H9 (cell line): ENCODE results near the gene CTIF. TPM values are rescaled to one million over a fixed set of nuclear protein-coding genes. Genes with fewer than 3 reads are reported as not detected.

Experiments used
- DNase-seq: peaks from one replicate; pipeline ENCODE4 v3.0.0-alpha.2; 2017
- H2AFZ ChIP-seq: one replicate; pipeline ENCODE4 v1.6.1; 2013; ENCODE audit warnings: mild to moderate bottlenecking, low read length, control low read depth, moderate library complexity
- H2AK5ac ChIP-seq: 2 replicates; pipeline ENCODE4 v1.6.1; 2013; ENCODE audit warnings: low read length, control low read depth, mixed read lengths; ENCODE audit not compliant: insufficient read length
- H2BK120ac ChIP-seq: one replicate; pipeline ENCODE4 v1.6.1; 2013; ENCODE audit warnings: low read depth, mild to moderate bottlenecking, low read length, control low read depth, inconsistent platforms; ENCODE audit not compliant: poor library complexity, severe bottlenecking
- H2BK12ac ChIP-seq: 2 replicates; pipeline ENCODE4 v1.6.1; 2013; ENCODE audit warnings: low read length, control low read depth, mixed read lengths, low read depth; ENCODE audit not compliant: insufficient read length
- H2BK15ac ChIP-seq: 2 replicates; pipeline ENCODE4 v1.6.1; 2013; ENCODE audit warnings: low read depth, low read length, control low read depth
- H2BK20ac ChIP-seq: one replicate; pipeline ENCODE4 v1.6.1; 2013; ENCODE audit warnings: low read depth, mild to moderate bottlenecking, low read length, control low read depth, inconsistent platforms; ENCODE audit not compliant: poor library complexity, severe bottlenecking
- H2BK5ac ChIP-seq: 2 replicates; pipeline ENCODE4 v1.6.1; 2013; ENCODE audit warnings: low read length, control low read depth, mixed read lengths; ENCODE audit not compliant: insufficient read length
- H3K14ac ChIP-seq: 2 replicates; pipeline ENCODE4 v1.6.1; 2013; ENCODE audit warnings: low read length, control low read depth; ENCODE audit not compliant: insufficient read depth
- H3K18ac ChIP-seq: 2 replicates; pipeline ENCODE4 v1.6.1; 2013; ENCODE audit warnings: low read depth, mild to moderate bottlenecking, mixed read lengths, low read length, control low read depth; ENCODE audit not compliant: insufficient read length
- H3K23ac ChIP-seq: 2 replicates; pipeline ENCODE4 v1.6.1; 2013; ENCODE audit warnings: low read length, control low read depth, mixed read lengths, low read depth; ENCODE audit not compliant: insufficient read length
- H3K23me2 ChIP-seq: 2 replicates; pipeline ENCODE4 v1.6.1; 2013; ENCODE audit warnings: low read depth, mild to moderate bottlenecking, mixed read lengths, low read length, control low read depth; ENCODE audit not compliant: insufficient read length, poor library complexity, severe bottlenecking
- H3K27ac ChIP-seq: 2 replicates; pipeline ENCODE4 v1.5.1; 2013; ENCODE audit warnings: low read length, control low read depth, mixed read lengths, low read depth; ENCODE audit not compliant: insufficient read length
- H3K27me3 ChIP-seq: 2 replicates; pipeline ENCODE4 v1.6.1; 2013; ENCODE audit warnings: low read length, control low read depth, inconsistent platforms; ENCODE audit not compliant: insufficient read depth
- H3K4ac ChIP-seq: 2 replicates; pipeline ENCODE4 v1.6.1; 2013; ENCODE audit warnings: low read depth, mild to moderate bottlenecking, control low read depth, inconsistent platforms, low read length, moderate library complexity
- H3K4me1 ChIP-seq: 2 replicates; pipeline ENCODE4 v1.6.1; 2013; ENCODE audit warnings: low read length, control low read depth, inconsistent platforms; ENCODE audit not compliant: insufficient read depth
- H3K4me2 ChIP-seq: 2 replicates; pipeline ENCODE4 v1.6.1; 2013; ENCODE audit warnings: low read length, control low read depth, mixed read lengths; ENCODE audit not compliant: insufficient read length, insufficient read depth
- H3K56ac ChIP-seq: 2 replicates; pipeline ENCODE4 v1.6.1; 2013; ENCODE audit warnings: low read depth, mild to moderate bottlenecking, mixed read lengths, low read length, control low read depth; ENCODE audit not compliant: insufficient read length
- H3K79me1 ChIP-seq: 2 replicates; pipeline ENCODE4 v1.6.1; 2013; ENCODE audit warnings: low read depth, mild to moderate bottlenecking, moderate library complexity, low read length, control low read depth, inconsistent platforms; ENCODE audit not compliant: insufficient read depth, poor library complexity, severe bottlenecking
- H3K79me2 ChIP-seq: 2 replicates; pipeline ENCODE4 v1.6.1; 2013; ENCODE audit warnings: low read length, control low read depth, inconsistent platforms; ENCODE audit not compliant: insufficient read depth
- H3K9ac ChIP-seq: 2 replicates; pipeline ENCODE4 v1.6.1; 2013; ENCODE audit warnings: low read length, control low read depth, mixed read lengths; ENCODE audit not compliant: insufficient read length; ENCODE audit errors: extremely low read depth
- H3K9me3 ChIP-seq: one replicate; pipeline ENCODE4 v1.6.1; 2013; ENCODE audit warnings: low read depth, low read length, inconsistent platforms; ENCODE audit not compliant: control insufficient read depth
- H3T11ph ChIP-seq: one replicate; pipeline ENCODE4 v1.6.1; 2013; ENCODE audit warnings: mild to moderate bottlenecking, low read length, control low read depth, inconsistent platforms
- H4K20me1 ChIP-seq: one replicate; pipeline ENCODE4 v1.6.1; 2013; ENCODE audit not compliant: control insufficient read depth, insufficient read length, insufficient read depth
- H4K5ac ChIP-seq: 2 replicates; pipeline ENCODE4 v1.6.1; 2013; ENCODE audit warnings: low read depth, mild to moderate bottlenecking, mixed read lengths, low read length, control low read depth; ENCODE audit not compliant: insufficient read length
- H4K8ac ChIP-seq: replicated peaks from 2 replicates; pipeline ENCODE4 v1.6.1; 2013; ENCODE audit warnings: low read length, control low read depth, mixed read lengths, low read depth; ENCODE audit not compliant: insufficient read length
- H4K91ac ChIP-seq: 2 replicates; pipeline ENCODE4 v1.6.1; 2013; ENCODE audit warnings: low read depth, mild to moderate bottlenecking, moderate library complexity, mixed read lengths, low read length, control low read depth; ENCODE audit not compliant: insufficient read length
- H3K27ac Mint-ChIP-seq, 3 experiments: 2 replicates in 2 of 3; 3 replicates in 1 of 3; pipeline ENCODE4 v1.8.0; 2020 to 2021; ENCODE audit warnings: mixed read lengths in 3 of 3, mild to moderate bottlenecking in 1 of 3, moderate library complexity in 1 of 3
- H3K27me3 Mint-ChIP-seq: 2 replicates; pipeline ENCODE4 v1.8.0; 2021; ENCODE audit warnings: low read depth, mild to moderate bottlenecking, moderate library complexity, mixed read lengths
- H3K36me3 Mint-ChIP-seq, 3 experiments: 2 replicates in 2 of 3; 3 replicates in 1 of 3; pipeline ENCODE4 v1.8.0; 2020 to 2021; ENCODE audit warnings: low read depth in 3 of 3, mixed read lengths in 3 of 3; ENCODE audit not compliant: insufficient read depth in 1 of 3
- H3K4me1 Mint-ChIP-seq, 2 experiments: 2 replicates each; pipeline ENCODE4 v1.8.0; 2020; ENCODE audit warnings: mixed read lengths in 2 of 2
- H3K4me3 Mint-ChIP-seq, 2 experiments: 2 replicates in 1 of 2; 3 replicates in 1 of 2; pipeline ENCODE4 v1.8.0; 2020 to 2021; ENCODE audit warnings: mild to moderate bottlenecking in 2 of 2, mixed read lengths in 2 of 2, moderate library complexity in 1 of 2
- H3K9me3 Mint-ChIP-seq, 2 experiments: 2 replicates in 1 of 2; 3 replicates in 1 of 2; pipeline ENCODE4 v1.8.0; 2020; ENCODE audit warnings: mild to moderate bottlenecking in 2 of 2, mixed read lengths in 2 of 2, moderate library complexity in 1 of 2
- CTCF ChIP-seq: fragments of 200-600 bp; sonication (generic); conservative IDR thresholded peaks from 3 replicates; pipeline ENCODE4 v1.8.0; 2021; ENCODE audit warnings: antibody characterized with exemption, mild to moderate bottlenecking
- WGBS: extraction: QIAGEN DNeasy Blood & Tissue Kit; methylation state at CpG from one replicate; pipeline ENCODE4 v1.1.7; 2013; ENCODE audit warnings: missing lambda C conversion rate, low lambda C conversion rate, mixed read lengths; ENCODE audit not compliant: insufficient read length; ENCODE audit errors: extremely low coverage; 5-methylcytosine and 5-hydroxymethylcytosine counted together
- total RNA-seq: library from RNA; stranded (reverse); gene quantifications from 2 replicates; pipeline ENCODE4 v1.2.1, GENCODE V29; 2021

The CTIF gene
- total RNA-seq, 1 experiment from 2014 or later = 15.8 TPM

DNA sequence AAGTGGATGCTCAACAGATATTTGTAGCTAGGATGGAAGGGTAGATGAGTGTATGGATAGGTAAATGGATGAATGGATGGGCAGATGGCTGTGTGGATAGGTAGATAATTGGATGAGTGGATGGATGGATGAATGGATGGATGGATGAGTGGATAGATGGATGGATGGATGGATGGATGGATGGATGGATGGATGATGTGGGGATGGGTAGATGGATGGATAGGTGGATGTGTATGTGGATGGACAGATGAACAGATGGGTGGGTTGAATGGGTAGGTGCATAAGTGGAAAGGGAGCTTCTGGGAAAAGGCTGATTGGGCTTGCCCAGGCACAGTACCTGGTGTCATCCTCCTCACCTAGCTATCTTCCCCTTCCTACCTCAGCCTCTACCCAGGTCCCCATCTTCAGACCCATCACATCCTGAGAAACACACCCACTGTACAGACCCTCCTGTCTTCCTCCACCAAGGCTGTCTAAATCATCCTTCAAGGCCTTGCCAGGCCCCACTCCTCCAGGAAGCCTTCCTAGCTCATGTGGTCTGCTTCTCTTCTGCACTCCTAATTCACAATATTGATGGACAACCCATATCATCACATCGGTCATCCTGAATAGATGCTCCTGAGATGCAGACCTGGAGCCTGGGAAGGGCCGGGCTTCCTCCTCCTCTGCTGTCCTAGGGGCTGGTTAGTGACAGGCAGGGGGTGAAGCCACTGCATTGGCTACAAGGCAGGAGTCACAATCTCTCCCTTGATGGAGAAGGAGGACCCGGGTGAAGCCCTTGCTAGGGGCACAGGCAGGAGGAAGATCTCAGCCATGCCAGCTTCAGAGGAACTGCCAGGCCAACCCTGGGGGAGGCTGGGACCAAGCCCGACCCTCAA is 362.6 kb downstream of the CTIF start:
- Histone ChIP-seq H2BK120ac (no peak overlapping the region), H3K9me3 (no peaks in the 10 kb centered on the region), H3T11ph (no peak overlapping the region), H3K4me2 (no peak overlapping the region), H3K18ac (no peak overlapping the region), H4K5ac (no peak overlapping the region), H2BK20ac (no peak overlapping the region), H2BK15ac (no peak overlapping the region), H3K4me1 (no peaks in the 10 kb centered on the region), H3K14ac (no peak overlapping the region), H3K27me3 (no peaks in the 10 kb centered on the region), H2BK5ac (no peak overlapping the region), H2AFZ (no peak overlapping the region), H3K23ac (no peak overlapping the region), H3K56ac (no peak overlapping the region), H3K27ac (no peak overlapping the region), H3K9ac (no peak overlapping the region), H3K79me2 (no peaks in the 10 kb centered on the region), H3K79me1 (no peaks in the 10 kb centered on the region), H2AK5ac (no peak overlapping the region), H4K91ac (no peak overlapping the region), H4K20me1 (no peaks in the 10 kb centered on the region), H4K8ac (no peak overlapping the region), H3K4ac (no peak overlapping the region), H2BK12ac (no peak overlapping the region), H3K23me2 (no peaks in the 10 kb centered on the region)
- Mint-ChIP-seq H3K27ac (no peak overlapping the region), H3K36me3 (peaks cover 4 to 13% (median 5%) of the 10 kb centered on the region in 3 experiments; a peak in 4 of 7 replicates), H3K4me3 (no peak overlapping the region), H3K4me1 (peaks cover 6 to 9% of the 10 kb centered on the region in 2 experiments), H3K27me3 (peaks cover 9% of the 10 kb centered on the region), H3K9me3 (peaks cover 14 to 20% of the 10 kb centered on the region in 2 experiments)
- no CpG with 5 or more reads among the region's 4 CpGs for WGBS
- no peak for TF ChIP-seq CTCF
- DNase-seq = no peak
